BE2C (cell line): Measurements from ENCODE around the gene NINL.
A peak's percentile ranks its signal among the peaks of the same experiment; 100 is the strongest.

Experiments
- DNase-seq: peaks from one replicate; pipeline ENCODE4 v3.0.0-alpha.2; 2020
- H3K27me3 ChIP-seq: fragments of 250-450 bp; sonication (Bioruptor Pico); 2 replicates; pipeline ENCODE4 v1.5.1; 2020; ENCODE audit warnings: mild to moderate bottlenecking
- H3K36me3 ChIP-seq: fragments of 250-450 bp; sonication (Bioruptor Pico); 2 replicates; pipeline ENCODE4 v1.5.1; 2020; ENCODE audit warnings: mild to moderate bottlenecking
- H3K4me1 ChIP-seq: fragments of 250-450 bp; sonication (Bioruptor Pico); 2 replicates; pipeline ENCODE4 v1.5.1; 2020
- H3K4me3 ChIP-seq: 2 replicates; pipeline ENCODE4 v1.5.1; 2011; ENCODE audit warnings: low read depth, low read length
- H3K9me3 ChIP-seq: fragments of 250-450 bp; sonication (Bioruptor Pico); 2 replicates; pipeline ENCODE4 v1.5.1; 2020
- CTCF ChIP-seq: IDR thresholded peaks from 2 replicates; pipeline ENCODE4 v1.5.1; 2012; ENCODE audit warnings: mild to moderate bottlenecking, low read depth, low read length

Gene NINL

GRCh38 chr20:25545171-25545570 is 40.2 kb downstream of the NINL start:
- H3K36me3 ChIP-seq = no peaks in the 10 kb centered on the region
- H3K4me3 ChIP-seq = no peak overlapping the region
- no peaks in the 10 kb centered on the region for H3K27me3 ChIP-seq
- no peaks in the 10 kb centered on the region for H3K9me3 ChIP-seq
- no peak for DNase-seq
- TF ChIP-seq CTCF = no peak
- H3K4me1 ChIP-seq = no peaks in the 10 kb centered on the region

- TF ChIP-seq CTCF = no peak
- Histone ChIP-seq H3K36me3 (no peaks in the 10 kb centered on the region), H3K4me3 (no peak overlapping the region), H3K9me3 (no peaks in the 10 kb centered on the region), H3K4me1 (no peaks in the 10 kb centered on the region), H3K27me3 (no peaks in the 10 kb centered on the region)
- no peak for DNase-seq
Measured at GRCh38 chr20:25544734-25545133, 40.6 kb downstream of the NINL start.

DNA sequence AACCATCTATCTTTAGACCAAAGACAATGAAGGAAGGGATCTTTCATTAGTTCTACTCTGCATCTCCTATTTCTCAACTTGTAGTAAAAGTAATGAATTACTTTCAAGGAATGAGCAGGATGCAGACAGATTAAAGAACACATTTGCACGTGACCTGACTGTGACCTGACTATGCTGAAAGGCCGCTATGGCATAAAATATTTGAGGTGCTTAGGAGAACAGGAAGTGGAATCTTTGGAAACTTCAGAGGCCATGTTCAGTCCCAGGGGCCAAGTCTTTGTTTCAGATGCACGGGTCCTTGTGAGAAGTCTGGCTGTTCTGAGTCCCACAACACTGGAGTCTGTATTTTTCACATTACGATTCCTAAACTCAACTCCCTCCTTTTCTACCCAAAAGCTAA is 41.0 kb downstream of the NINL start:
- Histone ChIP-seq H3K9me3 (no peaks in the 10 kb centered on the region), H3K4me1 (no peaks in the 10 kb centered on the region), H3K27me3 (no peaks in the 10 kb centered on the region), H3K4me3 (no peak overlapping the region), H3K36me3 (no peaks in the 10 kb centered on the region)
- no peak for TF ChIP-seq CTCF
- no peak for DNase-seq

- no peak for TF ChIP-seq CTCF
- H3K4me1 ChIP-seq = no peaks in the 10 kb centered on the region
- no peak for DNase-seq
Measured at GRCh38 chr20:25543068-25543467, 42.3 kb downstream of the NINL start.

DNA sequence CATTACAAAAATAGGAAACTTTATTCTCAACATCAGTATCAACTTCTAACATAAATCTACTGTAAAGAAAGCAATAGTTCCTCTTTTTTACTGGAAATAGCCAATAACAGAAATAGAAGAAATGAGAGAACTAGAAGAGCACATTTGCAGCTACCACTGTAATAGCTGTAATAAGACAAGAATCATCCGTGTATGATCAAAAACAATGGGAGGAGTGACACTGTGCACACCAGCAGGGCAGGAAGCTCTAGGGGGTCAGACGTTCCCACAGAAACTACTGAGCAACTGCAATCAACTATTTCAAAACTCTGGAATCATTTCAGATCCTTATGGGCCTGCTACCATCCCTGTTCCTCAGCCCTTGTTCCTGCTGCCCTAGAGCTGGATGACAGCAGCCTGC is 43.7 kb downstream of the NINL start:
- no peak for DNase-seq
- Histone ChIP-seq H3K4me1 (no peaks in the 10 kb centered on the region), H3K9me3 (no peaks in the 10 kb centered on the region), H3K27me3 (no peaks in the 10 kb centered on the region), H3K4me3 (no peak overlapping the region), H3K36me3 (no peaks in the 10 kb centered on the region)
- no peak for TF ChIP-seq CTCF

More at GRCh38 chr20:25543068-25543467, 42.3 kb downstream of the NINL start:
- no peaks in the 10 kb centered on the region for H3K36me3 ChIP-seq
- no peak overlapping the region for H3K4me3 ChIP-seq
- H3K9me3 ChIP-seq = no peaks in the 10 kb centered on the region
- no peaks in the 10 kb centered on the region for H3K27me3 ChIP-seq

DNA sequence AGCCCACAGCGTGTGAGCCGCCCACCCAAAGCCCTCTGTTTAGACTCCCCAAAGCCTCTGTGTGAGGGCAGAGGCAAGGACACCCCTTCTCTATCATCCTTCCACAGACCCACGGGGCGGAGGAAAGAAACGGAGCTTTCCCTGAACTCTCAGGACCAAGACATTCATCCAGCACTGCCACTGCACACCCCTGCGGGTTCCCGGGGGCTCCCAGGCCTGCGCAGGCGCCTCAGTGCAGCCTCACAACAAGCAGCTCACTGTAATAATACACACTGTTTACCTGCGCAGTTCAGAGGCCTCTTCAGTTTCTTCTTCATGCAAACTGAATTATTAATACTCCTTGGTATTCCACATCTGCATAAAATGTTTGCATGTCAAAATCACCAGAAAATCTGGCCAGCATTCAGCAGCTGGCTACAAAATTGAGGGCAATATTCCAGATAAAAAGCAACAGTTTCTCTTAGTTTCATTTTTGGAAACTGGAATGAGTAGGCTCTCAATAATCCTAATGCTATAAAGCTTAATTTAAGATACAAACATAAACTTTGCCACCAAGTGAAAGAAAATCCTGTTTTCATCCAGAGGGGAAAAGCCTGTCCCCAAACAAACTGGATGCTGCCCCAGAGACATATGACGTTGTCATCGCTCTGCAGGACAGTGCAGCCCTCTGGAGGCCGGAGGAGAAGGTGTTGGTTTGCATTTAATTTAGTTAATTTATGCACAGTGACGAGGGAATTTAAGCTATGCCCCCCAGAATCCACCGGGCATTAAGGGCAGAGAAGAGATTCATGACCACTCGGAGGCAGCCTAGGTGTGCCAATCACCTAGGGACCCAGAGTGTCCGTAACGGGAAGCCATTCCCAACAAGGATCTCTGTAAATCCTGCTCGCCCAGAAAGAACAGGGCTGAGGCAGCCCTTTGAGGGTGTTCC is 45.3 kb downstream of the NINL start:
- Histone ChIP-seq H3K9me3 (no peaks in the 10 kb centered on the region), H3K27me3 (no peaks in the 10 kb centered on the region), H3K4me3 (no peak overlapping the region), H3K4me1 (no peaks in the 10 kb centered on the region), H3K36me3 (no peaks in the 10 kb centered on the region)
- peak; percentile 5; the same call in 1 of the 2 replicates for TF ChIP-seq CTCF
- no peak for DNase-seq
